Mesothelial cell of epicardium (in vitro differentiated cells): ENCODE results near the gene SLC23A2. TPM values are rescaled to one million over a fixed set of nuclear protein-coding genes. Genes with fewer than 3 reads are reported as not detected.
A peak's percentile ranks its signal among the peaks of the same experiment; 100 is the strongest.

ENCODE experiments used
- DNase-seq, 2 experiments: peaks; one replicate each; pipeline ENCODE4 v3.0.0; 2021; ENCODE audit warnings: low spot score in 2 of 2; ENCODE audit not compliant: unreplicated experiment in 2 of 2
- H3K27ac Mint-ChIP-seq: 2 replicates; pipeline ENCODE4 v1.8.0; 2021; ENCODE audit warnings: mixed read lengths
- H3K27me3 Mint-ChIP-seq: 2 replicates; pipeline ENCODE4 v1.8.0; 2021; ENCODE audit warnings: low read depth, mixed read lengths
- H3K36me3 Mint-ChIP-seq: 2 replicates; pipeline ENCODE4 v1.8.0; 2021; ENCODE audit warnings: mixed read lengths
- H3K4me1 Mint-ChIP-seq: 2 replicates; pipeline ENCODE4 v1.8.0; 2021; ENCODE audit warnings: mixed read lengths
- H3K4me3 Mint-ChIP-seq: 2 replicates; pipeline ENCODE4 v1.8.0; 2021; ENCODE audit warnings: mild to moderate bottlenecking, moderate library complexity, mixed read lengths
- H3K9me3 Mint-ChIP-seq: 2 replicates; pipeline ENCODE4 v1.8.0; 2021; ENCODE audit warnings: mixed read lengths
- CTCF ChIP-seq: fragments of 200-600 bp; sonication (generic); IDR thresholded peaks from one replicate; pipeline ENCODE4 v1.5.0; 2021; ENCODE audit warnings: antibody characterized with exemption; ENCODE audit not compliant: unreplicated experiment
- total RNA-seq: library from RNA; stranded (reverse); gene quantifications from 3 replicates; pipeline ENCODE4 v1.2.1, GENCODE V29; 2021

Gene SLC23A2
- 33.7 to 35.5 TPM (median 34.7 TPM) in 3 replicates for total RNA-seq

- DNase-seq, result peak in 1 of 2 experiments; percentile 48
- no peak for TF ChIP-seq CTCF
- Mint-ChIP-seq H3K4me1 (peaks cover 17% of the 10 kb centered on the region), H3K9me3 (no peaks in the 10 kb centered on the region), H3K27me3 (peaks cover 14% of the 10 kb centered on the region), H3K36me3 (no peaks in the 10 kb centered on the region), H3K27ac (peak within 1 kb of the TSS; percentile 73), H3K4me3 (peak within 1 kb of the TSS; percentile 96)
These were observed at the start of gene SLC23A2 for GRCh38 chr20:5001174-5002076. SLC23A2 (minus strand) TSS chr20:5001510; CDS start chr20:4932562, 68,948 bp downstream.

- no peak for TF ChIP-seq CTCF
- no peaks in the 10 kb centered on the region for H3K4me1 Mint-ChIP-seq
- DNase-seq, result no peak
- H3K36me3 Mint-ChIP-seq, result no peaks in the 10 kb centered on the region
- no peak overlapping the region for H3K27ac Mint-ChIP-seq
- H3K4me3 Mint-ChIP-seq, result no peak overlapping the region
- peaks cover 3% of the 10 kb centered on the region for H3K27me3 Mint-ChIP-seq
- H3K9me3 Mint-ChIP-seq, result no peaks in the 10 kb centered on the region
These were observed 45.5 kb upstream of the SLC23A2 start for GRCh38 chr20:5046656-5047339.

- Mint-ChIP-seq H3K4me1 (no peaks in the 10 kb centered on the region), H3K27ac (no peak overlapping the region), H3K36me3 (no peaks in the 10 kb centered on the region), H3K4me3 (no peak overlapping the region), H3K27me3 (peaks cover 3% of the 10 kb centered on the region), H3K9me3 (no peaks in the 10 kb centered on the region)
- no peak for DNase-seq
- no peak for TF ChIP-seq CTCF
These were observed 44.6 kb upstream of the SLC23A2 start for GRCh38 chr20:5045906-5046305.

- H3K27me3 Mint-ChIP-seq, result peaks cover 2% of the 10 kb centered on the region
- no peaks in the 10 kb centered on the region for H3K4me1 Mint-ChIP-seq
These were observed 42.8 kb upstream of the SLC23A2 start for GRCh38 chr20:5044075-5044620.

GRCh38 chr20:5041433-5041832 lies 40.1 kb upstream of the SLC23A2 start:
- no peak for TF ChIP-seq CTCF
- no peaks in the 10 kb centered on the region for H3K27me3 Mint-ChIP-seq
- H3K27ac Mint-ChIP-seq, result no peak overlapping the region
- no peaks in the 10 kb centered on the region for H3K4me1 Mint-ChIP-seq
- no peak overlapping the region for H3K4me3 Mint-ChIP-seq
- H3K36me3 Mint-ChIP-seq, result no peaks in the 10 kb centered on the region
- no peaks in the 10 kb centered on the region for H3K9me3 Mint-ChIP-seq
- no peak for DNase-seq

More at GRCh38 chr20:5044075-5044620, 42.8 kb upstream of the SLC23A2 start:
- H3K27ac Mint-ChIP-seq, result no peak overlapping the region
- no peak overlapping the region for H3K4me3 Mint-ChIP-seq
- DNase-seq, result no peak
- H3K36me3 Mint-ChIP-seq, result no peaks in the 10 kb centered on the region
- no peak for TF ChIP-seq CTCF
- no peaks in the 10 kb centered on the region for H3K9me3 Mint-ChIP-seq
